ENCODE data around the gene THRB. TPM values are rescaled to one million over a fixed set of nuclear protein-coding genes. Genes with fewer than 3 reads are reported as not detected.

The THRB gene
- total RNA-seq, 1 donor from 2014 or later = 32.8 TPM

DNA sequence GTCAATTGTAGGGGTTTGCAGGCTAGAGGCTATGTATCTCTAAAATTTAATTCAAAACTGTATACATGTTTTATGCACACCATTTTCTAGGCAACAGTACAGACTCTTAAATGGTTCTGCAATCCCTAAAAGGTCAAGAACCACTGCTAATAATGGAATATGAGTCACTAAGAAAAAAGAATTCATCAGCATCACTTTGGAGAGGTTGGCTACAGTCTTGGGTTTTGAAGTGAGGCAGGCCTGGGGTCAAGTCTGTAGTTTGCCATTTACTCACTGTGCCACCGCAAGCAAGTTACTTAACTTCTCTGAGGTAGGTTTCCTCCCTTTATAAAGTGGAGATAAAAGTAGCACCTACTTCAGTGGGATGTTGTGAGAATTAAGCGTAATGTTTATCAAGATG is 33.7 kb downstream of the THRB start:
- Histone ChIP-seq H3K36me3 (no peaks in the 10 kb centered on the region), H3K27me3 (ENCODE audit: low read depth) (no peaks in the 10 kb centered on the region), H3K27ac (replicated peaks) (no peak overlapping the region), H3K4me1 (peaks cover 30% of the 10 kb centered on the region), H3K9me3 (replicated peaks) (peaks cover 13% of the 10 kb centered on the region), H3K4me3 (no peak overlapping the region)
- TF ChIP-seq, protein P1, sequence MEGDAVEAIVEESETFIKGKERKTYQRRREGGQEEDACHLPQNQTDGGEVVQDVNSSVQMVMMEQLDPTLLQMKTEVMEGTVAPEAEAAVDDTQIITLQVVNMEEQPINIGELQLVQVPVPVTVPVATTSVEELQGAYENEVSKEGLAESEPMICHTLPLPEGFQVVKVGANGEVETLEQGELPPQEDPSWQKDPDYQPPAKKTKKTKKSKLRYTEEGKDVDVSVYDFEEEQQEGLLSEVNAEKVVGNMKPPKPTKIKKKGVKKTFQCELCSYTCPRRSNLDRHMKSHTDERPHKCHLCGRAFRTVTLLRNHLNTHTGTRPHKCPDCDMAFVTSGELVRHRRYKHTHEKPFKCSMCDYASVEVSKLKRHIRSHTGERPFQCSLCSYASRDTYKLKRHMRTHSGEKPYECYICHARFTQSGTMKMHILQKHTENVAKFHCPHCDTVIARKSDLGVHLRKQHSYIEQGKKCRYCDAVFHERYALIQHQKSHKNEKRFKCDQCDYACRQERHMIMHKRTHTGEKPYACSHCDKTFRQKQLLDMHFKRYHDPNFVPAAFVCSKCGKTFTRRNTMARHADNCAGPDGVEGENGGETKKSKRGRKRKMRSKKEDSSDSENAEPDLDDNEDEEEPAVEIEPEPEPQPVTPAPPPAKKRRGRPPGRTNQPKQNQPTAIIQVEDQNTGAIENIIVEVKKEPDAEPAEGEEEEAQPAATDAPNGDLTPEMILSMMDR (IDR thresholded peaks at IDR 0.05; ENCODE audit: borderline replicate concordance) = no peak
- intact Hi-C loops (cut with micrococcal nuclease) = no loop called here
- DNase-seq = no peak

DNA sequence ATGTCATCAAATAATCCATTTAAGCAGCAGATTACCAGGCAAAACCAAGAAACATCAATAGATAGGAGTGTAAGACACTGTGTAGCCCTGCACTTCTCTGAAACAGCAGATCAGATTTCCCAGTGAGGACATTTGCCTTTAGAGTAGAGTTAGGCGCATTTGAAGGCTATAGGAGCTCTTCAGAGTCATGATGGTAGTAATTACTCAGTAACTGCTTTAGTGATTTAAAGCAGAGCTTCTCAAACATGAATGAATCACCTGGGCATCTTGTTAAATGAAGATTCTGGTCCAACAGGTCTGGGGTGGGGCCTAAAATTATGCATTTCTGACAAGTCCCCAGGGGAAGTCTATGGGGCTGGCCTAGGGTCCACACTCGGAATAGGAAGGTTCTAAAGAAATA is 36.9 kb downstream of the THRB start:
- intact Hi-C loops (cut with micrococcal nuclease) = no loop called here
- Histone ChIP-seq H3K4me1 (peaks cover 28% of the 10 kb centered on the region), H3K9me3 (replicated peaks) (no peaks in the 10 kb centered on the region), H3K36me3 (no peaks in the 10 kb centered on the region), H3K4me3 (no peak overlapping the region), H3K27ac (replicated peaks) (no peak overlapping the region), H3K27me3 (ENCODE audit: low read depth) (no peaks in the 10 kb centered on the region)
- DNase-seq = no peak
- TF ChIP-seq, protein P1 (IDR thresholded peaks at IDR 0.05; ENCODE audit: borderline replicate concordance) = no peak

DNA sequence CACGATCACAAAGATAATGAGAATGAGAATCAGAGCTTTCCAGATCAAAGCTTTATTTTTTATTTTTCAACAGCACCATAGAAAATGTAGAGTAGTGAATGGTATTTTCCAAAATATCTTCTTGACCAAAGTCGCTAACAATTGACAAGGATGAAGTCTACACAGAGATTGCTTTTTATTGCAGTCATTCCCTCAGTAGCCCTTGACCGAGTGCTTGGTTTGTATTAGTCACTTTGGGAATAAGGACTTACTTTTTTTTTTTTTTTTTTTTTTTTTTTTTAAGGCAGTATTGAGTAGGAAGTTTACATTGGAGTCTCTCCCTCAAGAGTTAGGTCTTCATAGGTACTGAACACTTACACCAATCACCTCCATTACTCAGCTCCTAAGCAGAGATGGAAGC is 39.8 kb downstream of the THRB start:
- peaks cover 26% of the 10 kb centered on the region for H3K4me1 ChIP-seq
- no peak overlapping the region for H3K27ac ChIP-seq (replicated peaks)
- no peak for DNase-seq
- intact Hi-C loops (cut with micrococcal nuclease) = no loop called here
- no peaks in the 10 kb centered on the region for H3K36me3 ChIP-seq
- no peaks in the 10 kb centered on the region for H3K27me3 ChIP-seq (ENCODE audit: low read depth)
- H3K9me3 ChIP-seq (replicated peaks) = no peaks in the 10 kb centered on the region
- no peak overlapping the region for H3K4me3 ChIP-seq
- TF ChIP-seq, protein P1 (IDR thresholded peaks at IDR 0.05; ENCODE audit: borderline replicate concordance) = no peak

DNA sequence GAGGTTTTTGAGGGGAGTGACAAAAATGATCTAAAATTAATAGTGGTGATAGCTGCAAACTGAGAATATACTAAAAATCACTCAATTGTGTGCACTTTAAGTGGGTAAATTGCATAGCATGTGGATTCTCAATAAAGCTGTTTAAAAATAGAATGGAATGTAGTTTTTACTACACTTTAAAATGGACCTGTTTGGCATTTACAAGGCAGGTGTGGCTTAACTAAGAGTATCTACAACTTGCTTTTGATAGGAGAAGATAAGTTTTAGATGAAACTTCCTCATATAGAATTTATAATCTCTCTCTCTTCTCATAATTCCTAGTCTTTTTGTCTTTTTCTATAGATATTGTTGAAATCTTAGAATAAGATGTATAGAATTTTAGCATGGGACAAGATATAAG is 40.3 kb downstream of the THRB start:
- intact Hi-C loops (cut with micrococcal nuclease) = no loop called here
- H3K36me3 ChIP-seq = no peaks in the 10 kb centered on the region
- H3K9me3 ChIP-seq (replicated peaks) = no peaks in the 10 kb centered on the region
- TF ChIP-seq, protein P1 (IDR thresholded peaks at IDR 0.05; ENCODE audit: borderline replicate concordance) = no peak
- no peaks in the 10 kb centered on the region for H3K27me3 ChIP-seq (ENCODE audit: low read depth)
- no peak overlapping the region for H3K27ac ChIP-seq (replicated peaks)
- H3K4me3 ChIP-seq = no peak overlapping the region
- peaks cover 30% of the 10 kb centered on the region for H3K4me1 ChIP-seq
- no peak for DNase-seq

DNA sequence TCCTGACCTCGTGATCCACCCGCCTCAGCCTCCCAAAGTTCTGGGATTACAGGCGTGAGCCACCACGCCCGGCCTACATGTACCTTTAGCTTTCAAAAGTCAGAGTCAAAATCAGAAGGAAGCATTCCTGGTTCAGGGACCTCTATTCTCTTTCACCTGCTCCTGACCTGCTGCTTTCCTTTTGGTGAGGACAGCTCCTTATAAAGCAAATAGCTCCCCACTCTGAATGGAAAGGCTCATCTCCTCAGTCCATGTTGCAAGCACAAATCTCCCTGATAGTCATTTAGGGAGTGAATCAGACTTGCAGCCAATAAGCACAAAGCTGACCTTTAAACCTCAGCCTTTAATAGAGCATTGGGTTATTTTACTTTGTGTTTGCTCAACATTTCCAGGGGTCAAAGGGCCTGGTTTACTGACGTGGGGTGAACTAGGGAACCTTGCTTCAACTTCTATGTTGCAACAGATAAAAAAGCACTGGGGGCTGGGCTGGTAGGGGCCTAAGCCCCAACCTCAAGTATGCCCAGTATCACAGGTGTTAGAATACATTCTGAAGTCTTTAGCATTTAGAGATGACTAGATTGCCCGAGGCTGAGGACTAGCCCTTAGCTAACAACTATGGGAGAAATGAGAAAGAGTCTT is 43.1 kb downstream of the THRB start:
- H3K9me3 ChIP-seq (replicated peaks) = no peaks in the 10 kb centered on the region
- TF ChIP-seq, protein P1 (IDR thresholded peaks at IDR 0.05; ENCODE audit: borderline replicate concordance) = no peak
- no peaks in the 10 kb centered on the region for H3K36me3 ChIP-seq
- H3K4me1 ChIP-seq = peaks cover 30% of the 10 kb centered on the region
- H3K4me3 ChIP-seq = no peak overlapping the region
- no peaks in the 10 kb centered on the region for H3K27me3 ChIP-seq (ENCODE audit: low read depth)
- DNase-seq = no peak
- intact Hi-C loops (cut with micrococcal nuclease) = no loop called here
- no peak overlapping the region for H3K27ac ChIP-seq (replicated peaks)
